ENCODE results near the gene ME3.

GRCh38 chr11:86415026-86415425 is 257.4 kb downstream of the ME3 start:
- TF ChIP-seq, protein P1, sequence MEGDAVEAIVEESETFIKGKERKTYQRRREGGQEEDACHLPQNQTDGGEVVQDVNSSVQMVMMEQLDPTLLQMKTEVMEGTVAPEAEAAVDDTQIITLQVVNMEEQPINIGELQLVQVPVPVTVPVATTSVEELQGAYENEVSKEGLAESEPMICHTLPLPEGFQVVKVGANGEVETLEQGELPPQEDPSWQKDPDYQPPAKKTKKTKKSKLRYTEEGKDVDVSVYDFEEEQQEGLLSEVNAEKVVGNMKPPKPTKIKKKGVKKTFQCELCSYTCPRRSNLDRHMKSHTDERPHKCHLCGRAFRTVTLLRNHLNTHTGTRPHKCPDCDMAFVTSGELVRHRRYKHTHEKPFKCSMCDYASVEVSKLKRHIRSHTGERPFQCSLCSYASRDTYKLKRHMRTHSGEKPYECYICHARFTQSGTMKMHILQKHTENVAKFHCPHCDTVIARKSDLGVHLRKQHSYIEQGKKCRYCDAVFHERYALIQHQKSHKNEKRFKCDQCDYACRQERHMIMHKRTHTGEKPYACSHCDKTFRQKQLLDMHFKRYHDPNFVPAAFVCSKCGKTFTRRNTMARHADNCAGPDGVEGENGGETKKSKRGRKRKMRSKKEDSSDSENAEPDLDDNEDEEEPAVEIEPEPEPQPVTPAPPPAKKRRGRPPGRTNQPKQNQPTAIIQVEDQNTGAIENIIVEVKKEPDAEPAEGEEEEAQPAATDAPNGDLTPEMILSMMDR (IDR thresholded peaks at IDR 0.05): no peak
- TF ChIP-seq POLR2A (IDR thresholded peaks at IDR 0.05): no peak

All from vagina (tissue), 2 donors.